GM18498 (cell line): ENCODE measurements around the gene STEAP3.

Source experiments
- ATAC-seq: cut with Tn5 transposase; IDR thresholded peaks from one replicate; pipeline ENCODE4 v1.9.1; 2021; ENCODE audit warnings: mild to moderate bottlenecking, moderate library complexity; ENCODE audit not compliant: unreplicated experiment

The STEAP3 gene

GRCh38 chr2:119245841-119246230, 22.2 kb downstream of the STEAP3 start:
- no peak for ATAC-seq

- no peak for ATAC-seq
Measured at GRCh38 chr2:119246884-119247843, 23.5 kb downstream of the STEAP3 start.

GRCh38 chr2:119247844-119248271, 24.2 kb downstream of the STEAP3 start:
- no peak for ATAC-seq

GRCh38 chr2:119248311-119248710, 24.7 kb downstream of the STEAP3 start:
- no peak for ATAC-seq

- no peak for ATAC-seq
Measured at GRCh38 chr2:119248751-119249150, 25.1 kb downstream of the STEAP3 start.

- no peak for ATAC-seq
Measured at GRCh38 chr2:119249311-119249710, 25.7 kb downstream of the STEAP3 start.

- no peak for ATAC-seq
Measured at GRCh38 chr2:119249855-119250717, 26.5 kb downstream of the STEAP3 start.

GRCh38 chr2:119250718-119251290, 27.2 kb downstream of the STEAP3 start:
- ATAC-seq = no peak

GRCh38 chr2:119251652-119252051, 28.0 kb downstream of the STEAP3 start:
- ATAC-seq = no peak

- no peak for ATAC-seq
Measured at GRCh38 chr2:119252186-119253113, 28.8 kb downstream of the STEAP3 start.

- no peak for ATAC-seq
Measured at GRCh38 chr2:119253114-119253702, 29.6 kb downstream of the STEAP3 start.

- no peak for ATAC-seq
Measured at GRCh38 chr2:119253760-119254600, 30.3 kb downstream of the STEAP3 start.

GRCh38 chr2:119254601-119255080, 31.0 kb downstream of the STEAP3 start:
- no peak for ATAC-seq

GRCh38 chr2:119255760-119256581, 32.3 kb downstream of the STEAP3 start:
- ATAC-seq = no peak

GRCh38 chr2:119256582-119256921, 32.9 kb downstream of the STEAP3 start:
- ATAC-seq = no peak

GRCh38 chr2:119257198-119257597, 33.6 kb downstream of the STEAP3 start:
- ATAC-seq = no peak

- ATAC-seq = no peak
Measured at GRCh38 chr2:119259296-119259860, 35.7 kb downstream of the STEAP3 start.
